Gastroesophageal sphincter (tissue), 4 donors: ENCODE data around the gene PLCB1. TPM values are rescaled to one million over a fixed set of nuclear protein-coding genes. Genes with fewer than 3 reads are reported as not detected.

Source experiments
- ATAC-seq: fragments of 150-250 bp; one replicate; pipeline ENCODE4 v1.9.1; 2016; ENCODE audit warnings: mild to moderate bottlenecking, moderate library complexity
- H3K27ac ChIP-seq, 4 donors: fragments of 200-600 bp; sonication (generic) in 3 of 4; 1 replicate in 3 of 4; 2 replicates in 1 of 4; pipeline ENCODE4 v1.5.1; 2016 to 2019
- H3K27me3 ChIP-seq: fragments of 200-600 bp; sonication (generic); one replicate; pipeline ENCODE4 v1.5.1; 2019
- H3K36me3 ChIP-seq, 2 donors: fragments of 200-600 bp; sonication (generic); one replicate each; pipeline ENCODE4 v1.5.1; 2019; ENCODE audit warnings: control low read depth in 1 of 2
- H3K4me1 ChIP-seq, 3 donors: fragments of 200-600 bp; sonication (generic); 1 replicate in 2 of 3; 2 replicates in 1 of 3; pipeline ENCODE4 v1.5.1; 2016 to 2019; ENCODE audit warnings: control low read depth in 2 of 3
- H3K4me3 ChIP-seq, 2 donors: fragments of 200-600 bp; sonication (generic); one replicate each; pipeline ENCODE4 v1.5.1; 2019; ENCODE audit warnings: mild to moderate bottlenecking in 1 of 2, moderate library complexity in 1 of 2
- H3K9me3 ChIP-seq, 3 donors: fragments of 200-600 bp; sonication (generic); one replicate each; pipeline ENCODE4 v1.5.1; 2017 to 2019; ENCODE audit warnings: control low read depth in 2 of 3
- EP300 ChIP-seq: sonication (generic); formaldehyde crosslinking; IDR thresholded peaks from one replicate; pipeline ENCODE4 v1.6.1; 2017; ENCODE audit warnings: antibody characterized with exemption, mild to moderate bottlenecking
- POLR2A ChIP-seq, 2 donors: fragments of 450-650 bp; IDR thresholded peaks; one replicate each; pipeline ENCODE4 v1.6.1; 2017; ENCODE audit warnings: antibody characterized with exemption in 2 of 2, mild to moderate bottlenecking in 2 of 2, moderate library complexity in 1 of 2
- POLR2AphosphoS5 ChIP-seq: sonication (generic); formaldehyde crosslinking; IDR thresholded peaks from one replicate; pipeline ENCODE4 v1.6.1; 2017; ENCODE audit warnings: antibody characterized with exemption
- WGBS, 2 donors: methylation state at CpG; one replicate each; pipeline ENCODE4 v1.1.5; 2018; ENCODE audit warnings: low coverage in 1 of 2; 5-methylcytosine and 5-hydroxymethylcytosine counted together
- total RNA-seq, 4 donors: library from RNA; depleted of rRNA; stranded (reverse); fragments of >200 nt; gene quantifications; one replicate each; pipeline ENCODE4 v1.1.0, GENCODE V29; 2016
- TF ChIP-seq, protein P1 (sequence below), 4 experiments: fragments of 200-600 bp in 2 of 4; fragments of 450-650 bp in 2 of 4; sonication (generic) in 1 of 4; IDR thresholded peaks; one replicate each; pipeline ENCODE4 v1.5.1; 2017 to 2019; ENCODE audit warnings: antibody characterized with exemption in 4 of 4, mild to moderate bottlenecking in 2 of 4, moderate library complexity in 2 of 4

The PLCB1 gene
- total RNA-seq, 4 donors from 2014 or later = 60.8 to 104 (median 69.0) TPM

DNA sequence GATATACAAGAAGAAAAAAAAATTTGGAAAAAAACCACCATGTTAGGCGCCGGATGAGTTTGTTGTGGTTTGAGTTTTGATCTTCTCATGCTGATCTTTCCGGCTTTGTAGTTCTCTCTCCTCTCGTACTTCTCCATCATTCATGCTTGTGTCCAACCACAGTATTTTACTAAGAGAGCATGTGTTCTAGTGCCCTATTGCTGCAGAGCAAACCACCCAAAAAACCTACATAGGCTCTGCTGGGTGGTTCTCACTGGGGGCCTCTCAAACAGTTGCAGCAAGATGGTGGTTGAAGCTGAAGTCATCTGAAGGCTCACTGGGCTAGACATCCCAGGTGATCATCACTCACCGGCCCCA lies 404.2 kb downstream of the PLCB1 start:
- Histone ChIP-seq H3K27ac (no peak overlapping the region), H3K36me3 (no peaks in the 10 kb centered on the region), H3K9me3 (no peaks in the 10 kb centered on the region), H3K4me3 (no peak overlapping the region), H3K27me3 (no peaks in the 10 kb centered on the region), H3K4me1 (peaks cover 0 to 5% (median 0%) of the 10 kb centered on the region in 3 donors)
- ATAC-seq = no peak
- WGBS, 2 donors = 90 to 100% methylated on average over 3 to 4 of the region's 5 CpGs
- TF ChIP-seq, protein P1, sequence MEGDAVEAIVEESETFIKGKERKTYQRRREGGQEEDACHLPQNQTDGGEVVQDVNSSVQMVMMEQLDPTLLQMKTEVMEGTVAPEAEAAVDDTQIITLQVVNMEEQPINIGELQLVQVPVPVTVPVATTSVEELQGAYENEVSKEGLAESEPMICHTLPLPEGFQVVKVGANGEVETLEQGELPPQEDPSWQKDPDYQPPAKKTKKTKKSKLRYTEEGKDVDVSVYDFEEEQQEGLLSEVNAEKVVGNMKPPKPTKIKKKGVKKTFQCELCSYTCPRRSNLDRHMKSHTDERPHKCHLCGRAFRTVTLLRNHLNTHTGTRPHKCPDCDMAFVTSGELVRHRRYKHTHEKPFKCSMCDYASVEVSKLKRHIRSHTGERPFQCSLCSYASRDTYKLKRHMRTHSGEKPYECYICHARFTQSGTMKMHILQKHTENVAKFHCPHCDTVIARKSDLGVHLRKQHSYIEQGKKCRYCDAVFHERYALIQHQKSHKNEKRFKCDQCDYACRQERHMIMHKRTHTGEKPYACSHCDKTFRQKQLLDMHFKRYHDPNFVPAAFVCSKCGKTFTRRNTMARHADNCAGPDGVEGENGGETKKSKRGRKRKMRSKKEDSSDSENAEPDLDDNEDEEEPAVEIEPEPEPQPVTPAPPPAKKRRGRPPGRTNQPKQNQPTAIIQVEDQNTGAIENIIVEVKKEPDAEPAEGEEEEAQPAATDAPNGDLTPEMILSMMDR (IDR thresholded peaks at IDR 0.05) = no peak
- TF ChIP-seq POLR2A (IDR thresholded peaks at IDR 0.05) = no peak
- TF ChIP-seq EP300 = no peak
- no peak for TF ChIP-seq POLR2AphosphoS5

GRCh38 chr20:8540466-8540865 lies 408.4 kb downstream of the PLCB1 start:
- Histone ChIP-seq H3K27ac (no peak overlapping the region), H3K36me3 (no peaks in the 10 kb centered on the region), H3K4me1 (no peaks in the 10 kb centered on the region), H3K4me3 (no peak overlapping the region), H3K9me3 (no peaks in the 10 kb centered on the region), H3K27me3 (no peaks in the 10 kb centered on the region)
- ATAC-seq = no peak
- TF ChIP-seq POLR2A (IDR thresholded peaks at IDR 0.05) (no peak), EP300 (no peak), POLR2AphosphoS5 (no peak)
- TF ChIP-seq, protein P1 (IDR thresholded peaks at IDR 0.05) = no peak

DNA sequence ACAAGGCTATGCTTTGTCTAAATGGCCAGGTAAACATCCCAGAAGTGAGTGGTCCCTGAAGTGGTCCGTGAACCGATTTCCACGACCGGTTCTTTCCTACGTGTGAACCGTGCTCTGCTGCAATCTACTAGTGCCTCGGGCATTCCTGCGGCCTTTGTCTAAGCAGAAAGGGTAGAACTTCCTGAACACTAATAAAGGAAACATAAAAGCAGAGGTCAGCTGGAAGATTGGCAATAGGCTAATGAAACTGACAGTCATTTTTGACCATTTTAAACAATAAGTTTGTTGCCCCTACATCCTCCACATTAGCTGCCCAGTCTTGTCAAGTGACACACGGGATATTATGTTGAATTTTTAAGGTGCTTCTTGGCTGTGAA lies 410.0 kb downstream of the PLCB1 start:
- Histone ChIP-seq H3K36me3 (no peaks in the 10 kb centered on the region), H3K27ac (no peak overlapping the region), H3K4me1 (peaks cover 0 to 4% (median 0%) of the 10 kb centered on the region in 3 donors), H3K27me3 (no peaks in the 10 kb centered on the region), H3K9me3 (no peaks in the 10 kb centered on the region), H3K4me3 (no peak overlapping the region)
- no peak for ATAC-seq
- TF ChIP-seq EP300 = no peak
- no peak for TF ChIP-seq POLR2AphosphoS5
- no peak for TF ChIP-seq POLR2A (IDR thresholded peaks at IDR 0.05)
- TF ChIP-seq, protein P1 (IDR thresholded peaks at IDR 0.05) = no peak
- WGBS, 2 donors = 70 to 75% methylated on average over 7 to 9 of the region's 9 CpGs

GRCh38 chr20:8545212-8545611 lies 413.1 kb downstream of the PLCB1 start:
- ATAC-seq = no peak
- Histone ChIP-seq H3K27ac (no peak overlapping the region), H3K4me1 (peaks cover 0 to 7% (median 0%) of the 10 kb centered on the region in 3 donors), H3K4me3 (no peak overlapping the region), H3K27me3 (no peaks in the 10 kb centered on the region), H3K9me3 (no peaks in the 10 kb centered on the region), H3K36me3 (no peaks in the 10 kb centered on the region)
- 68% methylated on average over 3 of the region's 3 CpGs; no CpG with 5 or more reads in 1 of the 2 donors for WGBS, 2 donors
- TF ChIP-seq, protein P1 (IDR thresholded peaks at IDR 0.05) = no peak
- TF ChIP-seq POLR2AphosphoS5 (no peak), POLR2A (IDR thresholded peaks at IDR 0.05) (no peak), EP300 (no peak)

GRCh38 chr20:8547035-8547650 lies 415.1 kb downstream of the PLCB1 start:
- H3K27me3 ChIP-seq = no peaks in the 10 kb centered on the region
- no peak for ATAC-seq
- no peak overlapping the region for H3K27ac ChIP-seq
- 56 to 62% methylated on average over 6 of the region's 6 CpGs for WGBS, 2 donors
- TF ChIP-seq POLR2AphosphoS5 (no peak), EP300 (no peak), POLR2A (IDR thresholded peaks at IDR 0.05) (no peak)
- TF ChIP-seq, protein P1 (IDR thresholded peaks at IDR 0.05) = no peak
- H3K4me3 ChIP-seq = no peak overlapping the region
- H3K36me3 ChIP-seq = no peaks in the 10 kb centered on the region
- peaks cover 0 to 7% (median 0%) of the 10 kb centered on the region in 3 donors for H3K4me1 ChIP-seq
- no peaks in the 10 kb centered on the region for H3K9me3 ChIP-seq
